SK-N-SH (cell line): ENCODE measurements around the gene PTMS.
A peak's percentile ranks its signal among the peaks of the same experiment; 100 is the strongest.

Experiments
- CHD2 ChIP-seq: fragments of 150-350 bp; IDR thresholded peaks from 2 replicates; pipeline ENCODE4 v1.6.1; 2018; ENCODE audit warnings: low read length; ENCODE audit not compliant: partially characterized antibody
- GABPA ChIP-seq: IDR thresholded peaks from 2 replicates; pipeline ENCODE4 v1.4.0; 2012; ENCODE audit warnings: low read depth, mild to moderate bottlenecking
- TF ChIP-seq, protein P1 (sequence below): fragments of 200-600 bp; sonication (generic); IDR thresholded peaks from 2 replicates; pipeline ENCODE4 v1.6.1; 2017; ENCODE audit warnings: antibody characterized with exemption, mild to moderate bottlenecking, moderate library complexity

- TF ChIP-seq, protein P1, sequence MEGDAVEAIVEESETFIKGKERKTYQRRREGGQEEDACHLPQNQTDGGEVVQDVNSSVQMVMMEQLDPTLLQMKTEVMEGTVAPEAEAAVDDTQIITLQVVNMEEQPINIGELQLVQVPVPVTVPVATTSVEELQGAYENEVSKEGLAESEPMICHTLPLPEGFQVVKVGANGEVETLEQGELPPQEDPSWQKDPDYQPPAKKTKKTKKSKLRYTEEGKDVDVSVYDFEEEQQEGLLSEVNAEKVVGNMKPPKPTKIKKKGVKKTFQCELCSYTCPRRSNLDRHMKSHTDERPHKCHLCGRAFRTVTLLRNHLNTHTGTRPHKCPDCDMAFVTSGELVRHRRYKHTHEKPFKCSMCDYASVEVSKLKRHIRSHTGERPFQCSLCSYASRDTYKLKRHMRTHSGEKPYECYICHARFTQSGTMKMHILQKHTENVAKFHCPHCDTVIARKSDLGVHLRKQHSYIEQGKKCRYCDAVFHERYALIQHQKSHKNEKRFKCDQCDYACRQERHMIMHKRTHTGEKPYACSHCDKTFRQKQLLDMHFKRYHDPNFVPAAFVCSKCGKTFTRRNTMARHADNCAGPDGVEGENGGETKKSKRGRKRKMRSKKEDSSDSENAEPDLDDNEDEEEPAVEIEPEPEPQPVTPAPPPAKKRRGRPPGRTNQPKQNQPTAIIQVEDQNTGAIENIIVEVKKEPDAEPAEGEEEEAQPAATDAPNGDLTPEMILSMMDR = no peak
- TF ChIP-seq GABPA (peak; percentile 98), CHD2 (peak; percentile 80)
Observed at GRCh38 chr12:6723607-6724408, 42.4 kb upstream of the PTMS start, which contains the start of gene COPS7A.
